Dendritic cell treated with granulocyte-macrophage colony-stimulating factor and Interleukin-4, amounts not matched to agents 40 ng/mL and 50 ng/mL, for 4 days (primary cell): ENCODE results near the gene POLE4.
A peak's percentile ranks its signal among the peaks of the same experiment; 100 is the strongest.

Experiments
- H3K27ac Mint-ChIP-seq: one replicate; pipeline ENCODE4 v1.8.0; 2022; ENCODE audit warnings: mild to moderate bottlenecking, mixed read lengths
- H3K27me3 Mint-ChIP-seq: one replicate; pipeline ENCODE4 v1.8.0; 2022; ENCODE audit warnings: mild to moderate bottlenecking, mixed read lengths
- H3K36me3 Mint-ChIP-seq: one replicate; pipeline ENCODE4 v1.8.0; 2022; ENCODE audit warnings: low read depth, mixed read lengths
- H3K4me1 Mint-ChIP-seq: one replicate; pipeline ENCODE4 v1.8.0; 2022; ENCODE audit warnings: low read depth, mixed read lengths
- H3K4me3 Mint-ChIP-seq: one replicate; pipeline ENCODE4 v1.8.0; 2022; ENCODE audit warnings: mild to moderate bottlenecking, moderate library complexity, mixed read lengths
- H3K9me3 Mint-ChIP-seq: one replicate; pipeline ENCODE4 v1.8.0; 2022; ENCODE audit warnings: mixed read lengths
- intact Hi-C: fragments of 100-400 bp; cut with micrococcal nuclease; formaldehyde crosslinking; loops from one replicate; pipeline ENCODE4 v1.15.0; 2022

The POLE4 gene

GRCh38 chr2:74927621-74928020, 30.8 kb upstream of the POLE4 start:
- H3K27ac Mint-ChIP-seq: no peak overlapping the region
- intact Hi-C loops: loop anchor here (10.0 kb wide), 1 partner anchor 107 kb away; no protein-coding TSS in a partner anchor
- H3K4me3 Mint-ChIP-seq: no peak overlapping the region
- H3K9me3 Mint-ChIP-seq: no peaks in the 10 kb centered on the region
- no peaks in the 10 kb centered on the region for H3K27me3 Mint-ChIP-seq
- peaks cover 54% of the 10 kb centered on the region for H3K36me3 Mint-ChIP-seq
- H3K4me1 Mint-ChIP-seq: peaks cover 29% of the 10 kb centered on the region

GRCh38 chr2:74930811-74931486, 27.5 kb upstream of the POLE4 start:
- Mint-ChIP-seq H3K4me1 (peaks cover 7% of the 10 kb centered on the region), H3K9me3 (no peaks in the 10 kb centered on the region), H3K4me3 (no peak overlapping the region), H3K27me3 (no peaks in the 10 kb centered on the region), H3K27ac (no peak overlapping the region), H3K36me3 (peaks cover 65% of the 10 kb centered on the region)
- intact Hi-C loops: no loop called here

GRCh38 chr2:74931940-74932339, 26.5 kb upstream of the POLE4 start:
- Mint-ChIP-seq H3K4me1 (peaks cover 9% of the 10 kb centered on the region), H3K27me3 (no peaks in the 10 kb centered on the region), H3K27ac (no peak overlapping the region), H3K36me3 (peaks cover 61% of the 10 kb centered on the region), H3K4me3 (no peak overlapping the region), H3K9me3 (no peaks in the 10 kb centered on the region)
- intact Hi-C loops: no loop called here

- H3K9me3 Mint-ChIP-seq: no peaks in the 10 kb centered on the region
- peaks cover 44% of the 10 kb centered on the region for H3K36me3 Mint-ChIP-seq
- peaks cover 34% of the 10 kb centered on the region for H3K4me1 Mint-ChIP-seq
- H3K4me3 Mint-ChIP-seq: no peak overlapping the region
- intact Hi-C loops: no loop called here
- no peak overlapping the region for H3K27ac Mint-ChIP-seq
- no peaks in the 10 kb centered on the region for H3K27me3 Mint-ChIP-seq
Measured at GRCh38 chr2:74935975-74936391, 22.5 kb upstream of the POLE4 start.

GRCh38 chr2:74937221-74937880, 21.1 kb upstream of the POLE4 start:
- Mint-ChIP-seq H3K4me3 (no peak overlapping the region), H3K36me3 (peaks cover 32% of the 10 kb centered on the region), H3K27me3 (no peaks in the 10 kb centered on the region), H3K4me1 (peaks cover 41% of the 10 kb centered on the region), H3K27ac (no peak overlapping the region), H3K9me3 (no peaks in the 10 kb centered on the region)
- intact Hi-C loops: no loop called here

- no peaks in the 10 kb centered on the region for H3K9me3 Mint-ChIP-seq
- peaks cover 38% of the 10 kb centered on the region for H3K4me1 Mint-ChIP-seq
- no peak overlapping the region for H3K27ac Mint-ChIP-seq
- intact Hi-C loops: no loop called here
- H3K27me3 Mint-ChIP-seq: no peaks in the 10 kb centered on the region
- peaks cover 23% of the 10 kb centered on the region for H3K36me3 Mint-ChIP-seq
- no peak overlapping the region for H3K4me3 Mint-ChIP-seq
Measured at GRCh38 chr2:74938264-74938663, 20.2 kb upstream of the POLE4 start.

- no peak overlapping the region for H3K27ac Mint-ChIP-seq
- no peak overlapping the region for H3K4me3 Mint-ChIP-seq
- H3K36me3 Mint-ChIP-seq: peaks cover 29% of the 10 kb centered on the region
- intact Hi-C loops: no loop called here
- H3K27me3 Mint-ChIP-seq: no peaks in the 10 kb centered on the region
- peaks cover 50% of the 10 kb centered on the region for H3K4me1 Mint-ChIP-seq
- no peaks in the 10 kb centered on the region for H3K9me3 Mint-ChIP-seq
Measured at GRCh38 chr2:74939919-74940812, 18.3 kb upstream of the POLE4 start.

GRCh38 chr2:74941284-74941683, 17.2 kb upstream of the POLE4 start:
- Mint-ChIP-seq H3K27ac (no peak overlapping the region), H3K4me3 (no peak overlapping the region), H3K27me3 (no peaks in the 10 kb centered on the region), H3K36me3 (peaks cover 29% of the 10 kb centered on the region), H3K4me1 (peaks cover 61% of the 10 kb centered on the region), H3K9me3 (no peaks in the 10 kb centered on the region)
- intact Hi-C loops: no loop called here

GRCh38 chr2:74942263-74942662, 16.2 kb upstream of the POLE4 start:
- peaks cover 66% of the 10 kb centered on the region for H3K4me1 Mint-ChIP-seq
- no peaks in the 10 kb centered on the region for H3K27me3 Mint-ChIP-seq
- intact Hi-C loops: no loop called here
- no peak overlapping the region for H3K27ac Mint-ChIP-seq
- peaks cover 24% of the 10 kb centered on the region for H3K36me3 Mint-ChIP-seq
- no peaks in the 10 kb centered on the region for H3K9me3 Mint-ChIP-seq
- H3K4me3 Mint-ChIP-seq: no peak overlapping the region

GRCh38 chr2:74944987-74945787, 13.3 kb upstream of the POLE4 start:
- Mint-ChIP-seq H3K9me3 (no peaks in the 10 kb centered on the region), H3K27ac (peak overlapping the region; percentile 30), H3K4me3 (no peak overlapping the region), H3K36me3 (peaks cover 19% of the 10 kb centered on the region), H3K4me1 (peaks cover 78% of the 10 kb centered on the region), H3K27me3 (no peaks in the 10 kb centered on the region)
- intact Hi-C loops: no loop called here

GRCh38 chr2:74945788-74946331, 12.6 kb upstream of the POLE4 start:
- H3K4me3 Mint-ChIP-seq: no peak overlapping the region
- peaks cover 20% of the 10 kb centered on the region for H3K36me3 Mint-ChIP-seq
- peaks cover under 1% of the 10 kb centered on the region for H3K9me3 Mint-ChIP-seq
- intact Hi-C loops: no loop called here
- H3K4me1 Mint-ChIP-seq: peaks cover 80% of the 10 kb centered on the region
- peak overlapping the region; percentile 30 for H3K27ac Mint-ChIP-seq
- H3K27me3 Mint-ChIP-seq: no peaks in the 10 kb centered on the region

- Mint-ChIP-seq H3K4me3 (no peak overlapping the region), H3K9me3 (peaks cover 16% of the 10 kb centered on the region), H3K27ac (peak overlapping the region; percentile 58), H3K4me1 (peaks cover 76% of the 10 kb centered on the region), H3K27me3 (no peaks in the 10 kb centered on the region), H3K36me3 (peaks cover 38% of the 10 kb centered on the region)
- intact Hi-C loops: no loop called here
Measured at GRCh38 chr2:74947703-74948102, 10.7 kb upstream of the POLE4 start.

- Mint-ChIP-seq H3K4me1 (peaks cover 72% of the 10 kb centered on the region), H3K27ac (no peak overlapping the region), H3K36me3 (peaks cover 43% of the 10 kb centered on the region), H3K27me3 (no peaks in the 10 kb centered on the region), H3K9me3 (peaks cover 27% of the 10 kb centered on the region), H3K4me3 (no peak overlapping the region)
- intact Hi-C loops: no loop called here
Measured at GRCh38 chr2:74948779-74949178, 9.7 kb upstream of the POLE4 start.
